ENCODE results near the gene HELB. TPM values are rescaled to one million over a fixed set of nuclear protein-coding genes. Genes with fewer than 3 reads are reported as not detected.

HELB gene
- total RNA-seq, 1 donor from 2014 or later = 18.2 TPM

GRCh38 chr12:66309606-66310005 is 7.3 kb downstream of the HELB start:
- Mint-ChIP-seq H3K9me3 (no peaks in the 10 kb centered on the region), H3K4me3 (ENCODE audit: low read depth) (no peak overlapping the region), H3K27me3 (ENCODE audit: low read depth) (no peaks in the 10 kb centered on the region), H3K4me1 (ENCODE audit: low read depth) (peaks cover 58% of the 10 kb centered on the region), H3K36me3 (ENCODE audit: low read depth) (peaks cover 84% of the 10 kb centered on the region), H3K27ac (no peak overlapping the region)
- intact Hi-C loops (cut with micrococcal nuclease) = loop anchor here (10.0 kb wide), 1 partner anchor 555 kb away; no protein-coding TSS in a partner anchor
- no peak for DNase-seq (ENCODE audit: low spot score)

- H3K4me1 Mint-ChIP-seq (ENCODE audit: low read depth) = peaks cover 44% of the 10 kb centered on the region
- intact Hi-C loops (cut with micrococcal nuclease) = no loop called here
- H3K4me3 Mint-ChIP-seq (ENCODE audit: low read depth) = no peak overlapping the region
- no peaks in the 10 kb centered on the region for H3K9me3 Mint-ChIP-seq
- H3K36me3 Mint-ChIP-seq (ENCODE audit: low read depth) = peaks cover 79% of the 10 kb centered on the region
- no peaks in the 10 kb centered on the region for H3K27me3 Mint-ChIP-seq (ENCODE audit: low read depth)
- DNase-seq (ENCODE audit: low spot score) = no peak
- H3K27ac Mint-ChIP-seq = no peak overlapping the region
Measured at GRCh38 chr12:66312189-66312588, 9.9 kb downstream of the HELB start.

GRCh38 chr12:66314278-66314677 is 12.0 kb downstream of the HELB start:
- DNase-seq (ENCODE audit: low spot score) = no peak
- Mint-ChIP-seq H3K4me1 (ENCODE audit: low read depth) (peaks cover 49% of the 10 kb centered on the region), H3K4me3 (ENCODE audit: low read depth) (no peak overlapping the region), H3K27ac (no peak overlapping the region), H3K27me3 (ENCODE audit: low read depth) (no peaks in the 10 kb centered on the region), H3K36me3 (ENCODE audit: low read depth) (peaks cover 80% of the 10 kb centered on the region), H3K9me3 (no peaks in the 10 kb centered on the region)
- intact Hi-C loops (cut with micrococcal nuclease) = no loop called here

- no peak for DNase-seq (ENCODE audit: low spot score)
- no peak overlapping the region for H3K4me3 Mint-ChIP-seq (ENCODE audit: low read depth)
- H3K4me1 Mint-ChIP-seq (ENCODE audit: low read depth) = peaks cover 25% of the 10 kb centered on the region
- no peaks in the 10 kb centered on the region for H3K9me3 Mint-ChIP-seq
- intact Hi-C loops (cut with micrococcal nuclease) = no loop called here
- peaks cover 72% of the 10 kb centered on the region for H3K36me3 Mint-ChIP-seq (ENCODE audit: low read depth)
- no peaks in the 10 kb centered on the region for H3K27me3 Mint-ChIP-seq (ENCODE audit: low read depth)
- no peak overlapping the region for H3K27ac Mint-ChIP-seq
Measured at GRCh38 chr12:66319266-66319954, 17.1 kb downstream of the HELB start.

GRCh38 chr12:66320996-66321395 is 18.7 kb downstream of the HELB start:
- Mint-ChIP-seq H3K27ac (peak overlapping the region; percentile 29), H3K27me3 (ENCODE audit: low read depth) (no peaks in the 10 kb centered on the region), H3K36me3 (ENCODE audit: low read depth) (peaks cover 75% of the 10 kb centered on the region), H3K9me3 (no peaks in the 10 kb centered on the region), H3K4me1 (ENCODE audit: low read depth) (peaks cover 22% of the 10 kb centered on the region), H3K4me3 (ENCODE audit: low read depth) (no peak overlapping the region)
- no peak for DNase-seq (ENCODE audit: low spot score)
- intact Hi-C loops (cut with micrococcal nuclease) = no loop called here

GRCh38 chr12:66321435-66321834 is 19.1 kb downstream of the HELB start:
- no peaks in the 10 kb centered on the region for H3K27me3 Mint-ChIP-seq (ENCODE audit: low read depth)

GRCh38 chr12:66323017-66323416 is 20.7 kb downstream of the HELB start:
- H3K36me3 Mint-ChIP-seq (ENCODE audit: low read depth) = peaks cover 76% of the 10 kb centered on the region
- H3K4me1 Mint-ChIP-seq (ENCODE audit: low read depth) = peaks cover 17% of the 10 kb centered on the region
- H3K9me3 Mint-ChIP-seq = no peaks in the 10 kb centered on the region
- no peak overlapping the region for H3K27ac Mint-ChIP-seq
- intact Hi-C loops (cut with micrococcal nuclease) = no loop called here
- DNase-seq (ENCODE audit: low spot score) = no peak
- no peaks in the 10 kb centered on the region for H3K27me3 Mint-ChIP-seq (ENCODE audit: low read depth)
- H3K4me3 Mint-ChIP-seq (ENCODE audit: low read depth) = no peak overlapping the region

More at GRCh38 chr12:66321435-66321834, 19.1 kb downstream of the HELB start:
- Mint-ChIP-seq H3K4me1 (ENCODE audit: low read depth) (peaks cover 22% of the 10 kb centered on the region), H3K9me3 (no peaks in the 10 kb centered on the region), H3K4me3 (ENCODE audit: low read depth) (no peak overlapping the region), H3K27ac (peak overlapping the region; percentile 29), H3K36me3 (ENCODE audit: low read depth) (peaks cover 74% of the 10 kb centered on the region)
- DNase-seq (ENCODE audit: low spot score) = no peak
- intact Hi-C loops (cut with micrococcal nuclease) = no loop called here

- no peak for DNase-seq (ENCODE audit: low spot score)
- peaks cover 4% of the 10 kb centered on the region for H3K4me1 Mint-ChIP-seq (ENCODE audit: low read depth)
- peaks cover 73% of the 10 kb centered on the region for H3K36me3 Mint-ChIP-seq (ENCODE audit: low read depth)
- H3K9me3 Mint-ChIP-seq = no peaks in the 10 kb centered on the region
- H3K4me3 Mint-ChIP-seq (ENCODE audit: low read depth) = no peak overlapping the region
- H3K27ac Mint-ChIP-seq = no peak overlapping the region
- intact Hi-C loops (cut with micrococcal nuclease) = no loop called here
- H3K27me3 Mint-ChIP-seq (ENCODE audit: low read depth) = no peaks in the 10 kb centered on the region
Measured at GRCh38 chr12:66329941-66330340, 27.6 kb downstream of the HELB start.

- H3K4me3 Mint-ChIP-seq (ENCODE audit: low read depth) = no peak overlapping the region
- H3K27me3 Mint-ChIP-seq (ENCODE audit: low read depth) = no peaks in the 10 kb centered on the region
- intact Hi-C loops (cut with micrococcal nuclease) = no loop called here
- peaks cover 63% of the 10 kb centered on the region for H3K36me3 Mint-ChIP-seq (ENCODE audit: low read depth)
- H3K27ac Mint-ChIP-seq = no peak overlapping the region
- no peaks in the 10 kb centered on the region for H3K9me3 Mint-ChIP-seq
- peaks cover 4% of the 10 kb centered on the region for H3K4me1 Mint-ChIP-seq (ENCODE audit: low read depth)
- no peak for DNase-seq (ENCODE audit: low spot score)
Measured at GRCh38 chr12:66331016-66331415, 28.7 kb downstream of the HELB start.

GRCh38 chr12:66331814-66332213 is 29.5 kb downstream of the HELB start:
- no peaks in the 10 kb centered on the region for H3K27me3 Mint-ChIP-seq (ENCODE audit: low read depth)
- intact Hi-C loops (cut with micrococcal nuclease) = no loop called here
- no peaks in the 10 kb centered on the region for H3K9me3 Mint-ChIP-seq
- no peak overlapping the region for H3K4me3 Mint-ChIP-seq (ENCODE audit: low read depth)
- no peak overlapping the region for H3K27ac Mint-ChIP-seq
- peaks cover 4% of the 10 kb centered on the region for H3K4me1 Mint-ChIP-seq (ENCODE audit: low read depth)
- no peak for DNase-seq (ENCODE audit: low spot score)
- H3K36me3 Mint-ChIP-seq (ENCODE audit: low read depth) = peaks cover 61% of the 10 kb centered on the region

GRCh38 chr12:66335746-66336145 is 33.5 kb downstream of the HELB start:
- H3K27me3 Mint-ChIP-seq (ENCODE audit: low read depth) = no peaks in the 10 kb centered on the region
- intact Hi-C loops (cut with micrococcal nuclease) = no loop called here
- no peak overlapping the region for H3K4me3 Mint-ChIP-seq (ENCODE audit: low read depth)
- H3K36me3 Mint-ChIP-seq (ENCODE audit: low read depth) = peaks cover 51% of the 10 kb centered on the region
- peaks cover 3% of the 10 kb centered on the region for H3K4me1 Mint-ChIP-seq (ENCODE audit: low read depth)
- DNase-seq (ENCODE audit: low spot score) = no peak
- H3K9me3 Mint-ChIP-seq = no peaks in the 10 kb centered on the region
- no peak overlapping the region for H3K27ac Mint-ChIP-seq

- no peak for DNase-seq (ENCODE audit: low spot score)
- H3K36me3 Mint-ChIP-seq (ENCODE audit: low read depth) = peaks cover 51% of the 10 kb centered on the region
- H3K27me3 Mint-ChIP-seq (ENCODE audit: low read depth) = no peaks in the 10 kb centered on the region
- H3K27ac Mint-ChIP-seq = no peak overlapping the region
- no peak overlapping the region for H3K4me3 Mint-ChIP-seq (ENCODE audit: low read depth)
- peaks cover 10% of the 10 kb centered on the region for H3K9me3 Mint-ChIP-seq
- intact Hi-C loops (cut with micrococcal nuclease) = no loop called here
- H3K4me1 Mint-ChIP-seq (ENCODE audit: low read depth) = no peaks in the 10 kb centered on the region
Measured at GRCh38 chr12:66337381-66338010, 35.2 kb downstream of the HELB start.

- peaks cover 10% of the 10 kb centered on the region for H3K9me3 Mint-ChIP-seq
- intact Hi-C loops (cut with micrococcal nuclease) = no loop called here
- no peaks in the 10 kb centered on the region for H3K27me3 Mint-ChIP-seq (ENCODE audit: low read depth)
- peaks cover 59% of the 10 kb centered on the region for H3K36me3 Mint-ChIP-seq (ENCODE audit: low read depth)
- DNase-seq (ENCODE audit: low spot score) = no peak
- H3K4me1 Mint-ChIP-seq (ENCODE audit: low read depth) = peaks cover 13% of the 10 kb centered on the region
- H3K4me3 Mint-ChIP-seq (ENCODE audit: low read depth) = no peak overlapping the region
- H3K27ac Mint-ChIP-seq = no peak overlapping the region
Measured at GRCh38 chr12:66340131-66340530, 37.8 kb downstream of the HELB start.

Data from activated T-helper 2 cell treated with anti-CD3 and anti-CD28 coated beads, Interferon-gamma antibody, Interleukin-2, Interleukin-4, amounts not matched to agents 10 μg/mL and 5 μg/mL and 100 μg/mL, durations not matched to agents 14 hours and 24 hours and 36 hours (primary cell).